Stimulated activated CD8-positive, alpha-beta memory T cell treated with anti-CD3 and anti-CD28 coated beads, Interleukin-12 subunit alpha, Interleukin-12 subunit beta, amount 100 ng/mL, for 24 hours (primary cell): ENCODE measurements around the gene KRT13.

Source experiments
- DNase-seq: peaks from one replicate; pipeline ENCODE4 v3.0.0-alpha.2; 2020; ENCODE audit errors: extremely low read depth

Gene KRT13

DNA sequence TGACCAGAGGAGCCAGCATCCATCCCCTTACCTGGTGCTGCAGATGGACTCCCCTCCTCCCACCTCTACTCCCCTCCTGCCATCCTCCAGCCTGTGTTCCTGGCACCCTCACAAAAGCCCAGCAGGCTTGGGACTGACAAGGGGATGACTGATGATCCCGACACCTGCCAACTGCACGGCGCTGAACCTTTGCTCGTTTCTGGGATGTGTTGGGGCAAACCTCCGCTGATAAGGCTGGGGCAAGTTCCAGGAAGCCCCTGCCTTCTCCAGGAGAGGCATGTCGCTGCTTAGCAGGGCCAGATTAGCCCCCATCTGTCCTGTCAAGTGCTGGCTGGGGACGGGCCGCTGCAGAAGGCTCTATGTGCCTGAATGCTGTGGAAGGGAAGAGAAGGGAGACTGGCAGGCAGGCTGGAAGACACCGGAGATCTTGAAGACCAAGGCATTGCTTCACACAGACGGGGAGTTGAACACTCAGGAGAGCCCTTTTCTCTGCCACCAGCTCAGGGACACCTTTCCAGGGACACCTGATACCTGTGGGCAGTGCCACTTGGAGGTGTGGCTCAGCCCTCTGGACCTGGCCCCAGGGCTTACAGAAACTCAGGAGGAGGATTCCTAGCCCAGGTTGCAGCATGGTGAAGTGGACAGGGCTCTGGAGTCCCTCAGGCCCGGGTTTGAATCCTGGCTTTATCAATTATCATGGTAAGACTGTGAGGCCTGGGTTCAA lies 14.3 kb upstream of the KRT13 start:
- no peak for DNase-seq

DNA sequence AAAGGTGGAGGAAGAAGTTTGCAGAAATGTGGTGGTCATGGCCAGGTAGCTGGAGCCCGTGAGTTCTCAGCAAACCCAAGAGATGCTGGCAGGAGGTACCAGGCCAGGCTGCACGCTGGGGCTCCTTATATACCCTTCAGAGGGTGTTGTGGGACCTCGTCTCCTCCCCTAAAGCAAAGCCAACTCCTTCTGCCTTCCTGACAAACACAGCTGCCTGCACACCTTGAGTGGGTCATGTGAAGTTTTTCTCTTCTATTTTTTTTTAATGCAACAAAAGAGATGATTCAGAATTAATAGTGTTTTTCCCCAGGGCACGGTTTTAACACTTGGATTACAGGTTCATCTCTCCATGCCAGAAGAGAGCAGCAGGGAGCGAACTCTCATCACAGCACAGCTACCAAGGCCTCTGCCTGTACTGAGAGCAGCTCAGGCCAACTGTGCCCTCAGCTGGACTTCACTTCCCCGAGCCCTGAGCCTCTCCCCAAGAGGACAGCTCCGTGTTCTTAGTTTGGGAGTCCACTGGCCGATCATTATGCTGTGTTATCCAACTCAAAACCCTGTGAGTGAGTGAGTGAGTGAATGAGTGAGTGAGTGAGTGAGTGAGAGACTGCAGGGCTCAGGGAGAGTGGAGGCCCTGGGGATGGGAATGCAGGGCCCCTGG lies 13.5 kb upstream of the KRT13 start, which contains the start of gene KRT15:
TSS of gene KRT15 (minus strand) at position 102 of the 661 bp plus-strand sequence. CDS start at position 39, 63 bp downstream.
- DNase-seq = no peak

GRCh38 chr17:41518031-41518430 lies 12.6 kb upstream of the KRT13 start:
- no peak for DNase-seq

DNA sequence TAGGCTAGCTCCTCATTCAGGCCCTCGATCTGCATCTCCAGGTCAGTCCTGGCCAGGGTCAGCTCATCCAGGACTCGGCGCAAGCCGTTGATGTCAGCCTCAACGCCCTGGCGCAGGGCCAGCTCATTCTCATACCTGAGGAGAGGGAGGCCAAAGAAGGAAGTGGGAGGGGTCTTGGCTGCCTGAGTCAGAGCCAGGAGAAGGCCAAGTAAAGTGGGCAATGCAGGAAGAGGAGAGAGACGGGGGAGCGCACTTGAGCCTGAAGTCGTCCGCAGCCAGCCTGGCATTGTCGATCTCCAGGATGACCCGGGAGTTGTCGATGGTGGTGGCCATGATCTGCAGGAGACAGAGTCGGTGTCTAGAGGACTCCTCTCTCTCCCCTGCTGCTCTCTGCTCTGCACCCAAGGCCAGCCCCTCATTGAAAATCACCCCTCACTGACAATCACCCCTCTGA lies 11.4 kb upstream of the KRT13 start:
- DNase-seq = no peak

- no peak for DNase-seq
Observed at GRCh38 chr17:41516147-41516829, 10.9 kb upstream of the KRT13 start.

- no peak for DNase-seq
Observed at GRCh38 chr17:41513168-41513547, 7.7 kb upstream of the KRT13 start.

GRCh38 chr17:41512546-41513167 lies 7.2 kb upstream of the KRT13 start:
- no peak for DNase-seq

- no peak for DNase-seq
Observed at GRCh38 chr17:41511716-41512115, 6.3 kb upstream of the KRT13 start.

DNA sequence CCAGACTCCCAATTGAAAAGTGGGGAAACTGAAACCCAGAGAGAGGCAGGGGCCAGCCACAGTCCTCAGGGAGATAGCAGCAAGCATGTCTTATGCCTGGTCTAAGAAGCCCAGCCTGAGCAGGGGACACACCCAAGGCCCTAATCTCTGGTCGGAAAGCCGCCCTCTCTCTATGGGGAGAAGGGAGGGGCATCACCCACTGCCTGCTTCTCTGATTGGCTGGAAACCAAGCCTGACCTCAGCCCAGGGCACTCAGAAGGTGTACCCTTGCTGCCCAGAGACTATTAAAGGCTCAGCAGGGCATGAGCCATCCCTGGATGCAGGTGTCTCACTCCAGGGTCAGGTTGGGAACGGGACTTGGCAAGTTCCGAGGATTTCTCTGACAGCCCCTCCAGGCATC lies 5.7 kb upstream of the KRT13 start:
- DNase-seq = no peak

GRCh38 chr17:41510251-41511065 lies 5.0 kb upstream of the KRT13 start:
- no peak for DNase-seq

- DNase-seq = no peak
Observed at GRCh38 chr17:41507315-41507880, 2.0 kb upstream of the KRT13 start.

DNA sequence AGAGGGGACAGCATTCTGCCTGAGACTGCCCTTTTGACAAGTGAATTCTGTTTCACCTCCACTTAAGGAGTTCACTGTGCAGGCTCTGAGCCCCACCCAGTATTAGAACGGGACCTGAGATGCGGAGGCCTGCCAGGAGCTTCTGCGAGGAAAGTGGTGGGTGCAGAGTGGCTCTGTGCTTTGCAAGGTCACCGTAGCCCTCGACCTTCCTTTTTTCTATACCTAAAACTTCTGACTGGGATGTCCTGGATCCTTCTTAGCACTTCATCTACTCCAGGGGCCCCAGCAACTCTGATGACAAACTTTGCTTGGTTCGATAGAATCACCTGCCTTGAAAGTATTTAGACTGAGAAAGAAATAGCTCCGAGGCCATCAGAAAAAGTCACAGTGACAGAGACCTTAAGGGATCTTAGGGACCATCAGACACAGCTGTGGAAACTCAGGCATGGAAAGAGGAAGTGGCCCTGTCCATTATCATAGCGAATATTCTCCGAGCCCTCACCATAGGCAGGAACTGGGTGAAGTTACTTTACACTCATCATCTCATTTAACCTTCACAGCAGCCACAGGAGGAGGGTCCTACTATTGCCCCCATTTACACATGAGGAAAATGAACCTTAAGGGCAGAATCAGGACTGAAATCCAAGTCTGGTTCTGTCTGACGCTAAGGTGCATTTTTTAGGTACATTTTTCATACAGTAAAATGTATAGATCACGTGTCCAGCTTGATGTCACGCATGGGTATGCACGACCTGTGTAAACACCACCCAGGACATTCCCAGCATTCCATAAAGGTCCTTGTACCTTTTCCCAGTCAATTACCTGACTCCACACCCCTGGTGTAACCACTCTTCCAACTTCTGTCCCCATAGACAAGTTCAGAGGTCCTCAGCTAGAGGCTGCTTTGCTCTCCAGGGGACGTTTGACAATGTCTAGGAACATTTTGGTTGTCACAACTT lies 676 bp upstream of the KRT13 start:
- no peak for DNase-seq

DNA sequence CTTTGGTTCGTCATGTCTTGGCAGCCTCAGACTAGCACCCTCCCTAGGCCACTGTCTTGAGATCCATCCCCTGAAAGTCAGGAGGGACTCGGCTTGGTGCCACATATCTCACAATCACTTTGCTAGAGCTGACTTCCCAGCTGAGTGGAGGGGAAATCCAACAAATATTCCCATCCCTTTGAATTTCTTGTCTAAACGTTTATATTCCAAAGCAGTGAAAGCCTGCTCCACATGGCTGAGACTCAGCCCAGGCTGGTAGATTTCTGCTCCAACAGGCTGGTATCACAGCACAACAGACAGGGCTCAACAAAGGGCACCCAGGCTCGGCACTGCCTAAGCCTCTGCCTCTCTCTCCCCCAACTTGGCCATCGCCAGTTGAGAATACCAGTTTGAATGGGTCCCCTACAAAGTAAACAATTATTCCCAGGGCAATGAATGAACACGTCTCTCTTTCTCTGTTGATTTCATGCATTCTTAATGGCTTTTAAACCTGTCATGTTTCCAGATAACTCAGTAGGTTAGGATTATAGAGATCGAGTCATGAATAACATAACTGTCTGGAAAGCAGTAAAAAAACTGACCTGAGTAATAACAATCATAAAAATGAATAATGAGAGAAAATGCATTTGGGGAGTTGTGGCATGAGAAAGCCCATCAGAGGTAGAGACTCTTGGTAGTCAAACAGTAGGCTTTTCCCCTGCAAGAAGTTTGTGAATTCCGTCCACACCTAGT lies 1.0 kb downstream of the KRT13 start:
- DNase-seq = no peak

- DNase-seq = no peak
Observed at GRCh38 chr17:41503202-41503601, 2.2 kb downstream of the KRT13 start.

DNA sequence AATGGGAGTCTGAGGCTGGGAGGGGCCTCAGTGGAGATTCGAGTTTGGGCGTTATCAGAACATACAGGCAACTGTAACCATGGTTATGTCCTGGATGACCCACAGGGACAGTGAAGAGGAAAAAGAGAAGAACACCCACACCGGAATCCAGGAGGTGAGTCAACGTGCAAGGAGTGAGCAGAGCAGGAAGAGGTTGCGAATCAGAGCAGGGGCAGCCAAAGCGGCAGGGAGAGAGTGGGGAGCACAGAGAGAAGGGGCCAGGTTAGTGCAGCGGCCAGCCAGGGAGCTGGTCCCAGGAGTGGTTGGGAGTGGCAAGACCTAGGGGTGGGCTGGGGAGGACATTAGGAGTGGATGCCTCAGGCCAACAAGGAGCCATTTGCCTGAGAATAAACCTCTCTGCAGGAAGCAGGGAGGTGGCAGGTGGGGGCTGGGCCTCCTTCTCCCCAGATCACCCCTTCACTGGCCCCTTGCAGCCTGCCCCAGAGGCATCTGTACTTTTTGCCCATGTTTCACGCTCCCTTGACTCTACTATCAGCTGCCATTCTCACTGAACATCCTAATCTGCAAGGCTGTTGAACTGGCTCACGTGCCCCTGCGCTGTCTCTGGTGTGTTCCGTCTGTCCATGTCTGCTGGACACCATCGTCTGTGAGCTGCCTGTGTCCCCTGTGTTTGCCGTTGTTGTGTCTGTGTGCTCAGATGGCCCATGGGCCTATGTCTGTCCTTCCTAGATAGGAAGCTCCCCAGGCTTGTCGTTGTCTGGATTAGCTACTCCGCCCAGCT lies 5.1 kb downstream of the KRT13 start:
- DNase-seq = no peak

- no peak for DNase-seq
Observed at GRCh38 chr17:41499714-41500113, 5.7 kb downstream of the KRT13 start.

- no peak for DNase-seq
Observed at GRCh38 chr17:41498276-41498675, 7.1 kb downstream of the KRT13 start.

DNA sequence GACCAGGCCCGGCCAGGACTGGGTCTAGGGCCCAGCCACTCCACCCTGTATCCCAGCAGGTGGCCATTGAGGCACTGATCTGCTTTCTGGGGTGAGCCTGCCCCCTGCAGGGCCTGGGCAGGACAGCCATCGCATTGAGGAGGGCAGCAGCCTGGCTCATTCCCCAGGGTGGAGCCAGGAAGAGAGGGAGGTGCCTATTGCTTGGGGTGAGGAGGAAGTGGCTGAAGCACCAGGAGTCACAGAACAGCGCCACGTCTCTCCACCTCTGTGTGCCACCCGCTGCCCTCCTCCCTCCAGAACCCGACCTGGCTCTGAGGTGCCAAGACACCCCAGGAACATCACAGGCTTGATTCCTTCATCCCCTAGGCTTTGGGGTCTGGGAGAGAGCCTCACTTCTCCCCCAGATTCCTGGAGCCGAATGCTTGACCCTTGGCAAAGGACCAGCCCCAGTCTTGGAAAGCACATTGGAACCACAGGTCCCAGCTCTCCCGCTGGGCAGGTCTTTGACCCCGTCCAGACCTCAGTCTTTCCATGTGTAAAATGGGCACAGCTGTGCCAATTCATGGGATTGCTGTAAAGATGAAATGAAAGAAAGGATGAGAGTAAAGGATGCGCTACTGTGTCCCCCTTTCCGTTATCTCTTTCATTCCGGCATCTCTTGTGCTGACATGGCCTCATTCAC lies 8.5 kb downstream of the KRT13 start:
- peak; percentile 16 for DNase-seq
